Omental fat pad (tissue), 4 donors: ENCODE measurements around the gene CWC15. TPM values are rescaled to one million over a fixed set of nuclear protein-coding genes. Genes with fewer than 3 reads are reported as not detected.

Experiments
- ATAC-seq: fragments of 150-250 bp; one replicate; pipeline ENCODE4 v1.9.1; 2016; ENCODE audit warnings: mild to moderate bottlenecking, moderate library complexity; ENCODE audit not compliant: low FRiP score
- DNase-seq: peaks from one replicate; pipeline ENCODE4 v3.0.0-alpha.2; 2019; ENCODE audit warnings: low spot score
- CTCF ChIP-seq, 3 donors: fragments of 450-650 bp; IDR thresholded peaks; one replicate each; pipeline ENCODE4 v1.5.1; 2016 to 2017; ENCODE audit warnings: antibody characterized with exemption in 3 of 3, mild to moderate bottlenecking in 3 of 3, moderate library complexity in 2 of 3
- total RNA-seq, 4 donors: library from RNA; depleted of rRNA; stranded (reverse); fragments of >200 nt; gene quantifications; one replicate each; pipeline ENCODE4 v1.1.0, GENCODE V29; 2016

Gene CWC15
- total RNA-seq, 4 donors from 2014 or later: 33.0 to 51.1 (median 42.0) TPM

DNA sequence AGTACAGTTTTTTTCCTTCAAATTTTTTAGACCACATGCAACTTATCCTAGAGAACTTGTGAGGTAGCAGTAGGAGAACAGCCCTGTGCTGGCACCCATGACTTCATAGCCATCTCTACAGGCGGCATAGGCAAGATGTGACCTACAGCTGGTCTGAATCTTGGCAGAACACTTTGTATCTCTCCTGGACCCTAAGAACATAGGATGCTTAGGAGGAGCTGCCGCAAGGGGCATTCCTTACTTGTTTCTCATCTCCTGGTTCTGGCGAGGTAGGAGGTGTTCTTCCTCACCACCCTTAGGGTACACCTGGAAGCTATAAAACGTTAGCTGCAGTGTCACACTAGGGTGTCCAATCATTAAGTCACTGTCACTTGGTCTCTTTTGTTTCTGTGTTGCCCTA is 16.4 kb downstream of the CWC15 start:
- no peak for TF ChIP-seq CTCF (IDR thresholded peaks at IDR 0.05)
- ATAC-seq (no peak), DNase-seq (no peak)

DNA sequence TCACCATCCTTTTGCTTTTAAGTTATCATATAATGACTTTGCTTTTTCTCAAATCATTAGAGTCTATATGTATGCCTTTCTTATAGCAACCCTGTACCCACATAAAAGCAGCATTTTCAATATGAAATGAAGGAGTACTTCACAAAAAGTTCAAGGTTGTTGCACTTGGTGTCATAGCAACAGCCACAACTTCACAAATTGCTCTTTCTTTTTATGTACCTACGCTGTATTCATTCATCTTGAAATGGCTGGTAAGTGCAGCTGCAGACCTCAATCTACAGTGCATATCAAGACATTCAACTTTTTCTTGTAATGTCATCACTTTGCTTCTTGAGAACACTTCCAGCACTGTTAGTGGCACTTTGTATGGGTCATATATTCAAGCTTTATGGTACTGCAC is 18.6 kb downstream of the CWC15 start:
- DNase-seq: no peak
- ATAC-seq: no peak
- no peak for TF ChIP-seq CTCF (IDR thresholded peaks at IDR 0.05)

DNA sequence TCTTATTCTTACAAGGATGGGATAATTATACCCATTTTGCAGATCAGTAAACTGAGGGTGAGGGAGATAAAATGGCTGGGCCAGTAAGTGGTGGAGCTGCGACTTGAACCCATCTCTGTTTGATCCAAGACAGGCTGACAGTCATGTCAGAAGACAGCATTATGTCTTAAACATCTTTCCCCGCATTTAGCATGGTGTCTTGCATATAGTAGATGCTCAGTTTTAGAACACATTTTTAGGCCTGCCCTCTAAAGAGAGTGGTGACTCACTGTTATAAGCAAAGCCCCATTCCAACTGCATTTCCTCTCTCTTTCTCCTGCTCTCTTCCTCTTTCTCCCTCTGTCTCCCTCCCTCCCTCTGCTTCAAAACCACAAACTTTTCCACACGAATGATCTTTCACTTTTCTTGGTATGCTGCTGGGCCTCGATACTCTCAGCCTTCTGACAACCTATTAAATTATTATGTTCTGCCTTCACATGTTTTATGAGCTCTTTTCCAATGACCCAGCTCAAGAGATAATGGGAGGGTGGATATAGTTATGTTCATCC is 25.2 kb downstream of the CWC15 start:
- DNase-seq (no peak), ATAC-seq (no peak)
- no peak for TF ChIP-seq CTCF (IDR thresholded peaks at IDR 0.05)

GRCh38 chr11:94946812-94947211 is 26.5 kb downstream of the CWC15 start:
- TF ChIP-seq CTCF (IDR thresholded peaks at IDR 0.05): no peak
- ATAC-seq (no peak), DNase-seq (no peak)

DNA sequence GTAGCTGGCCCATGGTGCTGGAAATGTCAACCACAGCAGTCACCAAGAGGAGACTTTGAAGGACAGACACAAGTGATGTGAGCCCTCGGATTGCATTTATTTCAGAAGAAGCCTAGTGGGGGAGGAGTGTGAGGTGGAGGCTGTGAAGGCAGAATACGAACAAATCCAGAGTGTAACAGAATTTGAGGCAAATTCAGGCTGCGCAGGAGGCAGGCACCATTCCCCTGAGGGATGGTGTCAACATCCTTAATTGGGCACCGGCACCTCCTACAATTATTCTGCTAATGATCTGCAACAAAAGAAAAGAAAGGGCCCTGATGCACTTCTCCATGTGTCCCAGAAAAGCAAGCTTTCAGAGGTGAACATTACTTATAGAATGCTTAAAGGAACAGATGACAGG is 32.2 kb downstream of the CWC15 start:
- DNase-seq (no peak), ATAC-seq (no peak)
- TF ChIP-seq CTCF (IDR thresholded peaks at IDR 0.05): no peak

DNA sequence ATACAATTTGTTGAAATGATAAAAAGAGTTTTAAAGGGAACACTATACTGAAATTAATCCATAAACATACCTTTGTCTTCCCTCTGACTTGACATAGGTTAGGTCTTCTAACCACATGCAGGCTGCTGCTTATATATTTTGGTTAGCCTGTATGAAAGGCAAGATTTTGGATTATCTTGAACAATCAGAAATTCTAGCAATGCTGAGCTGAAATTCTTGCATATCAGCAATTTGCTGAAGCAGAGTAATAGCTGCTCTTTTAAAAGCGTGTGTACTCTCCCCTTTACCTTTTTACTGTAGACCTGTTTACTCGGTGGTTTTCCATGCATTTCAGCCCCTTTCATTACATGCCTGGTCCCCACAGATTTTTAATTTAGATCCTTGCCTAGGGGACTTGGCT is 34.0 kb downstream of the CWC15 start:
- DNase-seq (no peak), ATAC-seq (no peak)
- TF ChIP-seq CTCF (IDR thresholded peaks at IDR 0.05): no peak

DNA sequence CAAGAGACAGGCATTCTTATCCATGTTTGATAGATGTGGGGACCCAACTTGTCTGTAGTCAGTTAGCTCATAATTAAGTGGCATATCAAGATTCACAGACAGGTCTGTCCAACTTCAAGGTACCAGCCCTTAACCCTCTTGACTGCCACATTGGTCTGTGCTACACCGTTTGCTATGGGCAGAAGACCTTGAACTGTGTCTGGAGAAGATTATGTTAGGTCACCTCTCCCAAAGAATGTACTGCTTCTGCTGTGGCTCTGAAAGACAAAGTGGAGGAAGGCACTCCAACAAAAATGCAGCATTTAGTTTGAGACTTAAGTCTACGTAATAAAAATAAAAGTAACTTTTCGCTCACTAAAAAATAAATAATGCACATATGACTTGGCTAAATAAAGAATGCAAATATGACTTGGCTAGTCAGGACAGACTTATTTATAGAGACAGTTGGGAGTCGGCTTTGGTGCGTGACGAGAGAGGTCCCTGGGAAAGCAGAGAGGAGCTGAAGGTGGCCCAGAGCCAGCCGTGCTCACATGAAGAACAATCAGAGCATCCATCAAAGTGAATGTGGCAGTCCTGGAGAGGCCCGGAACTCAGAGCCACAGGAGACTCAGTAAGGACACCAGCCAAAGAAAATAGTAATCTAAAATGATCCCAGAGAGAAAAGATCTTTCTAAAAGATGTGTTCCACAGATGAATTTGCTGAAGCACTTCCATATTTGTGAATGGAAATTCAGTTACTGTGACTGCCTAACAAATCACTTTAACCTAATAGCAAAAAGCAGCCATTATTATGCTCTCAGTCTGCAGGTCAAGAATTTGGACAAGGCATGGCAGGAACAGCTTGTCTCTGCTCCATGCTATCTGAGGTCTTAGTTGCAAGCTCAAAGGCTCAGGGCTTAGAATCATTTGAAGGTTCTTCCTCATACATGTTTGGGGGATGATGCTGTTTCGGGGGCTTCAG is 35.0 kb downstream of the CWC15 start:
- TF ChIP-seq CTCF (IDR thresholded peaks at IDR 0.05): no peak
- ATAC-seq (no peak), DNase-seq (no peak)
